Femur (tissue), 1 donor: ENCODE measurements around the gene CACUL1.

Source experiments
- DNase-seq: peaks from one replicate; pipeline ENCODE4 v3.0.0-alpha.2; 2017

Gene CACUL1

GRCh38 chr10:118732245-118733165 lies 22.3 kb downstream of the CACUL1 start:
- DNase-seq: no peak

- no peak for DNase-seq
These were observed 23.9 kb downstream of the CACUL1 start for GRCh38 chr10:118730756-118731456.

GRCh38 chr10:118729641-118730258 lies 25.0 kb downstream of the CACUL1 start:
- DNase-seq: no peak

- DNase-seq: no peak
These were observed 25.6 kb downstream of the CACUL1 start for GRCh38 chr10:118729200-118729599.

- no peak for DNase-seq
These were observed 28.8 kb downstream of the CACUL1 start for GRCh38 chr10:118725886-118726500.

GRCh38 chr10:118723466-118723865 lies 31.3 kb downstream of the CACUL1 start:
- no peak for DNase-seq

- no peak for DNase-seq
These were observed 33.3 kb downstream of the CACUL1 start for GRCh38 chr10:118721539-118721876.

GRCh38 chr10:118720685-118721538 lies 33.9 kb downstream of the CACUL1 start:
- peak; percentile 46 for DNase-seq

GRCh38 chr10:118714366-118714765 lies 40.4 kb downstream of the CACUL1 start:
- no peak for DNase-seq

GRCh38 chr10:118712930-118713634 lies 41.7 kb downstream of the CACUL1 start:
- no peak for DNase-seq

- DNase-seq: no peak
These were observed 42.7 kb downstream of the CACUL1 start for GRCh38 chr10:118712080-118712479.

GRCh38 chr10:118710487-118710886 lies 44.3 kb downstream of the CACUL1 start:
- no peak for DNase-seq

- no peak for DNase-seq
These were observed 46.2 kb downstream of the CACUL1 start for GRCh38 chr10:118708571-118708970.

- DNase-seq: no peak
These were observed 50.1 kb downstream of the CACUL1 start for GRCh38 chr10:118704711-118705110.

- no peak for DNase-seq
These were observed 53.0 kb downstream of the CACUL1 start for GRCh38 chr10:118701529-118702323.

- DNase-seq: no peak
These were observed 56.3 kb downstream of the CACUL1 start for GRCh38 chr10:118698421-118698820.

GRCh38 chr10:118694848-118695247 lies 59.9 kb downstream of the CACUL1 start:
- DNase-seq: no peak

GRCh38 chr10:118692872-118693271 lies 61.9 kb downstream of the CACUL1 start:
- DNase-seq: no peak

- DNase-seq: no peak
These were observed 65.5 kb downstream of the CACUL1 start for GRCh38 chr10:118689070-118689858.

- no peak for DNase-seq
These were observed 67.3 kb downstream of the CACUL1 start for GRCh38 chr10:118687472-118687871.
